ENCODE data around the gene SLC39A6. TPM values are rescaled to one million over a fixed set of nuclear protein-coding genes. Genes with fewer than 3 reads are reported as not detected.
"Not testable (repeated sequence)": the region's sequence is repeated elsewhere in the genome, so short reads cannot be mapped to it uniquely, and the experiment has no call there.

SLC39A6 gene
- total RNA-seq, 1 experiment from 2014 or later, result 72.5 TPM

DNA sequence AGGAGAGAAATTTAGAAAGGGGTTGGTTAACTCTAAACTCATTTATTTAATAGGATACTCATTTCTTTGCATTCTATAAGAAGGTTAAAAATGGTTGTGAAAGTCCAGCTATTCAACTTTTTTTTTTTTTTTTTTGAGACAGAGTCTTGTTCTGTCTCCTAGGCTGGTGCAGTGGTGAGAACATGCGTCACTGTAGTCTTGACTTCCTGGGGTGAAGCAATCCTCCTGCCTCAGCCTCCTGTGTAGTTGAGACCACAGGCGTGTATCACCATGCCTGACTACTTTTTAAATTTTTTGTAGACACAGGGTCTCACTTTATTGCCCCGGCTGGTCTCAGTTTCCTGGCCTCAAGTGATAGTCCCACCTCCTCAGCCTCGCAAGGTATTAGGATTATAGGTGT lies 12.4 kb upstream of the SLC39A6 start:
- DNase-seq (ENCODE audit: low read depth), result no peak

DNA sequence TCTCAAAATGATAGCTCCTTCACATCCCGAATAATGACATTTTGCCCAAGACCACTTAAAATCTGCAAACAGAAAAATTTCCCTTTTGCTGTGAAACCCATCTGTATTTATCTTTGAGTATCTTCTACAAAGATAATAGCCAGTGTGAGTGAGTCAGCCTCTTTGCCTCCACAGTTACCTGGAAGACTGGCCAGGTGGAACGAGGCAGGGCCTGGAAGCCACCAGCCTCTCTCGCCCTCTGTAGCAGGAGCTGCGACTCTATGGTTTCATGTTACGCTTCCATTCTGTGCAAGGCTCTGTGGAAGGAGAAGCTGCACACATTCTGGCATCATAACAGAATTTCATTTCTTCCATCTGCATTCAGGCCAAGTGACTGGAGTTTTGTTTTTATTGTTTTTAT lies 10.1 kb upstream of the SLC39A6 start:
- no peak for DNase-seq (ENCODE audit: low read depth)

DNA sequence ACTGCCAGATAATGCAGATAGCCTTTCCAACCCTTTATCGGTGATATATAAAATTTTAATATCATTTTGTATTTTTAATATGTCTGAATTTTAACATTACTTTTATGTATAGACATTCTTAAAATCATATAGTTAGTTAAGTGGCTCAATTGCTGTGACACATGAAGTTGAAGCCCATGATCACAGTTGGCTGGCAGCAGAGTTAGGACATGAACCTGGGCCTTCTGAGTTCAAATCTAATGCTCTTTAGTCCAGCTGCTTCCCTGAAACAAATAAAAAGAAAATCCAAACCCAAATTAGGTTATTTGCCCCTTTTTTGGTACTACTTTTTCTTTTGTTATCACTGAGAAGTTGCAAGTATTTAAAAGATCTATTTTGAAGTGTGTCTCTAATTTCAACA lies 6.1 kb upstream of the SLC39A6 start:
- DNase-seq (ENCODE audit: low read depth), result no peak

DNA sequence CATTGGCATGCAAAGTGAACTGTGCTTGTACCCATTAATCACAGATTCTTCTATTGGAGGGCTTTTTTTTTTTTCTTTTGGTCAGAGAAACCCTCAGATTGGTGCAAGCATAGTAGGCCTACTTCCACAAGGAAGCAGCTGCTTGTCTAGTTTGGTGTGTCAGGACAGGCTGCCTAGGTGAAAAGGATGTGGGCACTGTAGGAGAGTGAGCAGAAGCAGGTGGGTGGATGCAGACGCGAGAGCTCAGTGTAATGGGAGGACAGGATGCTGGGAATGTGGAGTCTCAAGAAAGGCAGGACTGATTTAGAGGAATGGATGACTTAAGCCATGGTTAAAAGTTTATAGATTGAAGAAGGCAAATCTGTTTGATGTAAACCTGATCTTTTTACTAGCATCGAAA lies 3.6 kb upstream of the SLC39A6 start:
- no peak for DNase-seq (ENCODE audit: low read depth)

- no peak for DNase-seq (ENCODE audit: low read depth)
Observed at GRCh38 chr18:36131692-36132483, 2.7 kb upstream of the SLC39A6 start.

- DNase-seq (ENCODE audit: low read depth), result no peak
Observed at GRCh38 chr18:36130883-36131653, 1.9 kb upstream of the SLC39A6 start.

DNA sequence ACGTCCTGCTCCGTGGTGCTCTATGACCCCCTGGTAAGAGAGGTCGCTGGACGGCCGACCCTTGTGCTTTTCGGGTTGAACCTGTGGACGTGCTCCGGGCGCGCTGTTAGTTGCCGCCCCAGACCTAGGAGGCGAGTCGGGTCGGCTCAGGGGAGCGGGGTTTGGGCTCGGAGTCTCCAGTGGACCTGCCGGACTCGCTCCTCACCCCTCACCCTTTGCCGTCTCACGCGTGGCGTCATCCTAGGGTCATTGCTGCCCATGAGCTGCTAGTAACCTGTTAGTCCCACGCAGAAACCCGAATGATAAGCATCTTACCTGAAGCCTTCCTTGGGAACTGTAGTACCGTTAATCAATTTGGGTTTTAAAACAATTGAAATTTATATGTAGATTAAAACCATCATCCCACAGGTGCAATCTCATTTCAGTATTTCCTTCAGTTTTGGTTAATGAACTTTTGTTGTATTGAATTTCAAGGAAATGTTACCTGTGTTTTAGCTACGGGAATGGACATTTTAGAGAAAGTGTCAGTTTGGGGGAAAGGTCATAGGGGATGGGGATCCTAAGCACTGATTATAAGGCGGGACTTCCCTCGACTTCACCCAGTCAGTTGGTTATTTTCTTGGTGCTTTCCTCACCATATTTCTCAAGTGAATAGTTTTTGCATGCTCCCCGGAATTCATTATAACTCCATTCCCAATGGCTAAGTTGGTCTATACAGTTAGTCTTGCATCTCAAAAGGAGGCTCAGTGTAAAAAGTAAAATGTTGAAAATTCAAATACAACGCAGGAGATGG lies 1.1 kb upstream of the SLC39A6 start:
- DNase-seq (ENCODE audit: low read depth), result no peak

- DNase-seq (ENCODE audit: low read depth), result no peak
Observed at GRCh38 chr18:36128907-36129299, 237 bp downstream of the SLC39A6 start.

DNA sequence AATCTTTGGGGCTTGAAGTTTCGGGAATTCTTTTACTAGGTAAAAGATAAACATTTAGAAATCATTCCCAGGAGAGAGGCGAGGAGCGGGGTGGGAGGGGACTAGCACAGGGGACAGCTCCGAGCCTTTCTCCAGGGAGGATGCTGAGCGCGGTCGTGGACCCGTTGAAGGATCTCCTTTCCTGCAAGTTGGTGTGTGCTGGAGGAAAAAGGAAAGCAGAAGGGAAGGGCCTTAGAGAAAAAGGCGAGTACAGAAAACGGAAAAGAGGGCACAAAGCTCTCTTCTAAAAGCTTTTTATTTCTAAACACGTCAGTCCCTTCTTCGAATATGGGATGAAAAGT lies 640 bp downstream of the SLC39A6 start:
- peak; percentile 16 for DNase-seq (ENCODE audit: low read depth)

DNA sequence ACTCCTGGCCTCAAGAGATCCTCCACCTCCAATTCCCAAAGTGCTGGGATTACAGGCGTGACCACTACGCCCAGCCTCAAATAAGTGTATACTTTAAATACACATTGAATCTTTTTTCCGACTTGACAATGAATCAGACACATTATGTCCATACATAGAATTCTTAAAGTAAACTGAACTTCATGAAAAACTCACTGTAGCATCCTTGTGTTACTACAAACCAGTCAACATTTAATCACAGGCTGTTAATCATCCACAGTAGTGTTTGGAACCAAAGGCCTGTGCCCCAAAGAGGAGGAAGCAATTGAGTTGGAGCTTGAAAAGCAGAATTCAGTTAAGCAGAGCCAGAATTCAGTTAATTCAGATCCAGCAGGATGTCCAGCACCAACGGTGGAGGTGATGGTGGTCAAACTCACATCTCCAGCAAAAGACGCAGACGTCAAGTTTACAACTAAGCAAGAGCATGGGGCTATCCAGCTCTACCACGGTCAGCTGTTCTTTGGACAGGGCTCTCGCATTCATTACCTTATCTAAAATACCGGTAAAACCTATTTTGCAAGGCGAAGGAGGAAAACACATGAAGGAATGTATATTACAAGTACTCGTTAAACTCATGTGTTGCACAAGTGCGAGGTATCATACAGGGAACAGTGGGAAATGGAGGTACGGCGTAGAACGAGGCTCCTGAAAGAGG lies 1.2 kb downstream of the SLC39A6 start:
- DNase-seq (ENCODE audit: low read depth), result no peak

DNA sequence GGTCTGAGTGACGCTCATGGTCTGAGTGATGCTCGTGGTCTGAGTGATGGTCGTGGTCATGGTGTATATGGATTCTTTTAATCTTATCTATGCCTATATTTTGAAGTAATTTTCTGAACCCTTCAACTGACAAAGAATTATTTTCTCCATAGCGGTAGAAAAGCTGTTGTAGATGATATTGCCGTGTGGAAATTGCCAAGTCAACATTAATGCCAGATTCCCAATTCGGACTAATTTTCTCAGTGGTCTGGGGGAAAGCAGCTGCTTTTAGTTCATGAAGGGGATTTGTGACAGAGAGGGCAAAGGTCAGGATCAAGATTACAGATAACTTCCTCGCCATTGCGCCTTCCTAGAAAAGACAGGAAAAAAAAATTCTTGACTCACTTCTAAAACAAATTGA lies 2.5 kb downstream of the SLC39A6 start:
- DNase-seq (ENCODE audit: low read depth), result no peak

- no peak for DNase-seq (ENCODE audit: low read depth)
Observed at GRCh38 chr18:36124841-36125240, 4.3 kb downstream of the SLC39A6 start.

DNA sequence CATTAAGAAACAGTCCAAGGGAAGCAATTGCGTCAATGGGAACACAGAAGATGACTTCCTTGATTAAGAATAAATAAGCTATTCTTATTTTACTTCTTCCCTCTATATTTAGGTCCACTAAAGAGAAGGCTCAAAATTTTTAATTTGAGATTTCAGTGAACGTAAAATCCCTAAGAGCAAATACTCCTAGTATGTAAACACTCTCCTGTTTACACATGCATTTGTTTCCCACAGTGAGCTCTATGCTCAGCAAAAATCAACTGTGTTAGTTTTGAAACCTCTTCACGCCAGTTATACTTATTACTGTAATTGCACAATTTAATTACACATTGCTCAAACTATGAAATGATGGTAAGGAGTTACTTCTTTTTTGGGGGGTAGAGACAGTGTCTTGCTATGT lies 8.8 kb downstream of the SLC39A6 start:
- no peak for DNase-seq (ENCODE audit: low read depth)

DNA sequence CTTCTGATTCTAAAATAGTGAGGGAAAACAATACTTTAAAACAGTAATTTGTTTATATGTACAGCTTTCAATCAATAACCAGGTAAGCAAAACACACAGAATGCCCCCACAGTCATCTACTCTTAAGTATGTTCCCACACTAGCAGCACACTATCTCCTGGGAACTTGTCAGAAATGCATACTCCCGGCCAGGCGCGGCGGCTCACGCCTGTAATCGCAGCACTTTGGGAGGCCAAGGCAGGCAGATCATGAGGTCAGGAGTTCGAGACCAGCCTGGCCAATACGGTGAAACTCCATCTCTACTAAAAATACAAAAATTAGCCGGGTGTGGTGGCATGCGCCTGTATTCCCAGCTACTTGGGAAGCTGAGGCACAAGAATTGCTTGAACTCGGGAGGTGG lies 12.4 kb downstream of the SLC39A6 start:
- DNase-seq (ENCODE audit: low read depth), result not testable (repeated sequence)

GRCh38 chr18:36114738-36115137 lies 14.4 kb downstream of the SLC39A6 start:
- DNase-seq (ENCODE audit: low read depth), result no peak

DNA sequence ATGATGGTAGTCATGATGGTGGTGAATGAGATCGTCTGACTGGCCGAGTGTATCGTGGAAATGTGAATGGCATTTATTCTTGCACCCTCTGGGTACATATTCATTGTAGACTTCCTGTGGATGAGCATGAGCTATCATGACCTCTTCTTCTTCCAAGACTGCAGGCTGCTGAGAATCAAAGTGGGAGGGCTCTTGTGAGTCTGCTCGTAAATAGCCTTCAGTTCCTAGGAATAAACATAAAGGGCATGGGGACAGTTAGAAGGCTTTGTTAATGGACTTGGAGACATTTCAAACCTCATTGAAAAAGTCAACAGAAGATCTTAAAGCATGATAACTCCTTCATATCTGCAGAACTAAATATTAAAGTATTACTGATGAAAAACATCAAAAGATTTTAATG lies 14.9 kb downstream of the SLC39A6 start:
- DNase-seq (ENCODE audit: low read depth), result no peak

DNA sequence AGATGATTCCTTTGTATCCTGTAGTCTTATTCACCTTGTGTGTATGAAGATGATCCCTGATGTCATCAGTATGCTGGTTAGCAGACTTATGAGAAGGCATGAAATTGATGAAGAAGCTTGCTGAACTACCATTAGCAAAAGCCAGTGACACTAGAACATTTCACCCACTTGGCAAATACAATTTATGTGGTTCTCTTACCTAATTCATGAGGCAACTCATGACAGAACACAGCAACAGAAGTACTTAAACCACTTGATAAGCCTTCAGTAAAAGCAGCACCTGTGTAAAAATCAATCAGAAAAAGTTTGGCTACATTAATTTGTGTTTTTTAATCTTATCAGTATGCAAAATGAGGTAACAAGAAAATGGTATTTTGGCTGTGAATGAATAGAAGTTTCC lies 16.8 kb downstream of the SLC39A6 start:
- DNase-seq (ENCODE audit: low read depth), result no peak

- no peak for DNase-seq (ENCODE audit: low read depth)
Observed at GRCh38 chr18:36109737-36110136, 19.4 kb downstream of the SLC39A6 start.

GRCh38 chr18:36108601-36109000 lies 20.5 kb downstream of the SLC39A6 start:
- no peak for DNase-seq (ENCODE audit: low read depth)

DNA sequence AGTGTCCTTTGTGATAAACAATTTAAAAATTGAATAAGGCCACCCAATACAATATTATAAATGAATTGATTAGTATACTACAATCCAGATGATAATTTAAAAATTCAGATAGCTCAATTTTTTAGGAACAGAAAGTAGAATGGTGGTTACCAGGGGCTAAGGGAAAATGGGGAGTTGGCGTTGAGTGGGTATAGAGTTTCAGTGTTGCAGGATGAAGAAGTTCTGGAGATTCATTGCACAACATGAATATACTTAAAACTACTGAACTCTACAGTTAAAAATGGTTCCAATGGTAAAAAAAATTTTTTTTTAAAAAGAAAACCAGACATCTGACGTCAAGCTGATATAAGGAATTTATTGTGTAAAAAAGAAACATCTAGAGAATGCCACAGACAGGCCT lies 20.9 kb downstream of the SLC39A6 start:
- no peak for DNase-seq (ENCODE audit: low read depth)

- no peak for DNase-seq (ENCODE audit: low read depth)
Observed at GRCh38 chr18:36107477-36107876, 21.7 kb downstream of the SLC39A6 start.

DNA sequence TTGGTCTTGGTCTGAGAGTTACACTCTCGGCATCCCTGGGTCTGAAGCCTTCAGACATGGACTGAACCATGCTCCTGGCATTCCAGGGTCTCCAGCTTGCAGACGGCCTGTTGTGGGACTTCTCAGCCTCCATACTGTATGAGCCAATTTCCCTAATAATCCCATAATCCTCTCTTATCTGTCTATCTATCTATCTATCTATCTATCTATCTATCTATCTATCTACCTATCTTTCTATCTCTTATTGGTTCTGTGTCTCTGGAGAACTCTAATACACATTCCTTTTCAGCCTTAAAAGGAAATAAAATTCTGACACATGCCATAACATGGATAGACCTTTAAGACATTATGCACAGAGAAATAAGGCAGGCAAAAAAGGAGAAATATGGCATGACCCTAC lies 24.4 kb downstream of the SLC39A6 start:
- DNase-seq (ENCODE audit: low read depth), result no peak
